Measurements from ENCODE around the gene APOA5.
"Not testable (repeated sequence)": the region's sequence is repeated elsewhere in the genome, so short reads cannot be mapped to it uniquely, and the experiment has no call there.

APOA5 gene

GRCh38 chr11:116827461-116827860 is 35.8 kb upstream of the APOA5 start:
- DNase-seq (ENCODE audit: low read depth in 2 of 2) = no peak

GRCh38 chr11:116826751-116827431 is 35.2 kb upstream of the APOA5 start:
- DNase-seq (ENCODE audit: low read depth in 2 of 2) = no peak

DNA sequence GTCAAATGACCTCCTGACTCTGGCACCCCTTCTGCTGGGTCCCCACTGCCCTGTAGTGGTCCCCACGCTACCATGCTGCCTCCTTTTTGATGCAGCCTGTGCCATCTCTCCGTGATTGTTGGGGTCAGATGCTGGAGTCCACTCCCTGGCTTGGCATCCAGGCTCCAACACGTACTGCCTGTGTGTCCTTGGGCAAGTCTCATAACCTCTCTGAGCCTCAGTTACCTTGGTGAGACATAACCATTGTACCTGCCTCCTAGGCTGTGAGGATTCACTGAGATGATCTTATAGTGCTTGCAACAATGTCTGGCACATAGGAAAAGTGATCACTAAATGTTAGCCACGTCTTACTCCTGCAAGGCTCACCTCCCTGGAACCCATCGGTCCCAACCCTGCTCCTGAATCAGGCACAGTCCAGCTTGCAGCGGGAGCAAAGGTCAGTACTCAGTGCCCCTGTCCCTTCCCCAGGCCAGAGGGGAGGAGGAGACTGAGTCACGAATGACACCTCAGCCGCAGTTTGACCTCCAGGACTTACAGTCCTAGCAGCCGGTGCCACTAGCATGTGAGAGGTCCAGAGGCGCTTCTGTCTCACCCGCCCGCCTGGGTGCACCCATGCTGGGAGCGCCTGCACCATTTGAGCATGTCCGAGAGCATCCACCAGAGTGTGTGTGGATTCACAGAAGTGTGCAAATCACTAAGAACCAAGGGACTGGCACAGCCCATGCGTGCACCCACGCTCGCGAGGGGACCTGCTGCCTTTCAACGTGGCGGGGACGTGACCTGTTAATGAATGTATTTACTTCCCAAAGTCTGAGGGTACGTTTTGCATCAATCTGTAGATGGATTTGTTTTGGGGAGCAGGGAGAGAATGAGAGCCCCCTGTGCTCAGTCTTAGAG is 34.4 kb upstream of the APOA5 start:
- no peak for DNase-seq (ENCODE audit: low read depth in 2 of 2)

- no peak for DNase-seq (ENCODE audit: low read depth in 2 of 2)
Measured at GRCh38 chr11:116825434-116825833, 33.8 kb upstream of the APOA5 start.

DNA sequence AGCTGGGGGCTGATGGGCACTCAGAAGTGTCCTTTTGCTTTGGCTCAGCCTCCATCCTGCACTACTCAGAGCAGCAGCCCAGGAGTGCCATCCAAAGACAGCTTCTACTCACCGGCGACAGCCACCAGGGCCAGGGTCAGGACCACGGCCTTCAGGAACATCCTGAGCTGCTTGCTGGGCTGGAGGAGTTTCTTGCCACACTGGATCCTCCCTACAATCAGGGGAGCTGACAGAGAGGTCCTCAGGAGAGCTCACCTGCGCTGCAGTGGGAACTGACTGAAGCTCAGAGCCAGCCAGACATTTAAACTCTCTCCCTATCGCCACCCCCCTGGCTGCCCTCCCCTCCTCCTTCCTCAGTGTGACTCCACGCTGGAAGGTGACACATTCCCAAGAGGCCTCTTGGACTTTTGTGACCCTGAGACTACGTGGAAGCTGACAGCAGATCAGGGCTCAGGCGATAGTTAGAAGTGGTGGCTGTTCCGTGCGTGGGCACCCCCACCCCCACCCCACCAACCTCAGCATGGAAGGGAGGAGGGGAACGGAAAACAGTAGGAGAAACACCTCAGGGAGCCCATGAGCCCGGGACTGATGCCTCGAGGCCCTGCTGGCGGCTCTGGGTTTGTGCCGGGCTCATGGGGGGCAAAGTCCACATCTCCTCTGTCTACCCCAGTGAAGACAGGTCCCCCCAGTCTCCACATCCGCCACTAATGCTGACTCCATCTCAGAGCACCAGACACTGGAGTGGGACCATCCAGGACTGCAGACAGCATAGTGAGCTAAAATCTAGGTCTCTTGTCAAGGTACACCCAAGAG is 31.6 kb upstream of the APOA5 start, which contains the start of gene APOA4:
APOA4 (minus strand) TSS at position 274 of the 813 bp plus-strand sequence; CDS start at position 161, 113 bp downstream.
- DNase-seq (ENCODE audit: low read depth in 2 of 2) = no peak

- DNase-seq (ENCODE audit: low read depth in 2 of 2) = no peak
Measured at GRCh38 chr11:116822575-116822974, 30.9 kb upstream of the APOA5 start.

GRCh38 chr11:116821050-116821918 is 29.6 kb upstream of the APOA5 start:
- DNase-seq (ENCODE audit: low read depth in 2 of 2) = no peak

DNA sequence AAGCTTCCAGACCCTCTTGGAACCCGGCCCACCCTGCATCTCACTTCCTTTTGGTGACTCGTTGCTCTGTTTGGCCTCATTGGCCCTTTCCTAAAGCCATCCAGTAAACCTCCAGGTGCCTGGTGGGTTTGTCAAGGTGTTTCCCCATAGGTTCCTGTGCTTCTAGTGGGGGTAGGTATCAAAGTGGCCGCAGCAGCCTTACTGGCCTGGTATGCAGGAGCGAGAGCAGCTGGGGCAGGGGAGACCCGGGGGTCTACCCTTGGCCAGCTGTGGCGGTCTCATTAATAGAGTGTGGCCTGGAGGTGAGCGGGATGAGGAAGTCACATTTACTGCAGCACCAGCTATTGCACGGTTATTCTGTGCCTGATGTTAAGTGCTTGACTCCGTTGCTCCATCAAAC is 27.4 kb upstream of the APOA5 start:
- no peak for DNase-seq (ENCODE audit: low read depth in 2 of 2)

- DNase-seq (ENCODE audit: low read depth in 2 of 2) = no peak
Measured at GRCh38 chr11:116814502-116814901, 22.8 kb upstream of the APOA5 start.

GRCh38 chr11:116813781-116814471 is 22.2 kb upstream of the APOA5 start:
- no peak for DNase-seq (ENCODE audit: low read depth in 2 of 2)

DNA sequence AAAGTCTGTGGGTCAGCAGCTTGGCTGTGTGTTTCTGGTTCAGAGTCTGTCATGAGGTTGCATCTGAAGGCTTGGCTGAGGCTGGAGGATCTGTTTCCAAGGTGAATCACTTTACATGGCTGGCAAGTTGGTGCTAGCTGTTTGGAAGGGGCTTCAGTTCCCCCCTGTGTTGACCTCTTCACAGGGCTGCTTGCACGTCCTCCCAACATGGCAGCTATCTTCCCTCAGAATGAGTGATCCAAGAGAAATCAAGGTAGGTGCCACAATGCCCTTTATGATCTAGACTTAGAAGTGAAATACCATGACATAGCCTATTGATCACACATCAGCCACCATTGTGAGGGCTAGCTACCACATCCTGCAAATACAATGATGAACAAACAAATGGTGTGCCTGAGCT is 21.5 kb upstream of the APOA5 start:
- no peak for DNase-seq (ENCODE audit: low read depth in 2 of 2)

DNA sequence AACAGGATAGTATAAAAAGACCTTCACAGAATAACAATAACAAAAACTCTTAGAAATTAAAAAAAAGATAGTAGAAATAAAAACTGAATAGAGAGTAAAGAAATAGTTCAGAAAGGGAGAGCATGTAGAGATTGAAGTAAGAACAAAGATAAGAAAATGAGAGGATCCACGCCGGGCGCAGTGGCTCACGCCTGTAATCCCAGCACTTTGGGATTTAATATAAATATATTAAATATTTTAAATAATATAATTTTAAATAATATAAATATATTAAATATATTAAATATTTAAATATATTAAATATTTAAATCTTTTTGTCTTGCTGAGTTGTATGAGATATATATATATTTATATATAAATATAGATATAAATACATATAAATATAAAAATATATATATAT is 20.4 kb upstream of the APOA5 start:
- no peak for DNase-seq (ENCODE audit: low read depth in 2 of 2)

DNA sequence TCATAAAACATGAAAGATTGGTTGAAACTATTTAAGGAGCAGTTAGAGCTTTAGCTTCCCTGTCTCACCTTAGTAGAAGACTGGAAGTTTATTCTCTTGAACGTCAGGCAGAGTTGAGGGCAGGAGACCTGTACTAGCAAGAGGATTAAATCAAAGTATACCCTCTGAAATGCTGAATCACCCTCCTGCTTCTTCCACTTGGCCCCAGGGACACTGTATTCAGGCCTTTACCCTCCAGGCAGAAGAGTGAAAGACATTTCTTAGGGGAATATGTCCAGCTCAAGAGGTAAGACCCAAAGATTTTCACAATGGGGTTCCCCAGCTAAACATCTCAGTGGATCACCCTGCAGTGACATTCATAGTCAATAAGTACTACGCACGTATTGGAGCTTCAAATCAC is 19.5 kb upstream of the APOA5 start:
- DNase-seq (ENCODE audit: low read depth in 2 of 2) = no peak

GRCh38 chr11:116808262-116809175 is 16.8 kb upstream of the APOA5 start:
- no peak for DNase-seq (ENCODE audit: low read depth in 2 of 2)

DNA sequence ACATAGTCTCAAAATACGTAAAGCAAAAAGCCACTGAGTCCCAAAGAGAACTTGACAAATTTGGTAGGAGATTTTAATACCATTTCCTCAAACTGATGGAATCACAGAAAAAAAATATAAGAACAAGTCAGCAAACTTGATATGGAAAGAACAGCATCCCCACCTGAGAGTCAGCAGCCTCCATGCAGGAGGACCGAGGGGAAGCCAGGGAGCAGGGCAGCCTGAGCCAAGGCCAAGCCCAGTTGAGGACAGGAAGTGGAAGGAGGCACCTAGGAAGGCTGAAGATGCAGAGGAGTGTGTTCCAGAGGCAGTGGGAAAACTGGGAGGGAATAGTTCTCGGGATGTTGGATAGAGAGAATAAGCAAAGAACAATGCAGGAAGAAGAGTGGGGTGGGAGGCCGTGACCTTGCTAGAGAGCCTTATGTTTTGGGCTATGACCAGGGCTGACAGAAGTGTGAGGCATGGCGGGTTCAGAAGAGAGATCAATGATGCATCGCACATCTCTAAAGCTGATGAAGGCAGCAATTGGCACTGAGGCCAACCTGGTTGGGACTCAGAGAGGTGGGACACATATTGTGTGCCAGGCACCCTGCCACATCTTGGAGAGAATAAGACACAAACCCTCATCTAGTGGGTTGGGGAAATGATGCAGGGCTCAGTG is 16.1 kb upstream of the APOA5 start:
- no peak for DNase-seq (ENCODE audit: low read depth in 2 of 2)

DNA sequence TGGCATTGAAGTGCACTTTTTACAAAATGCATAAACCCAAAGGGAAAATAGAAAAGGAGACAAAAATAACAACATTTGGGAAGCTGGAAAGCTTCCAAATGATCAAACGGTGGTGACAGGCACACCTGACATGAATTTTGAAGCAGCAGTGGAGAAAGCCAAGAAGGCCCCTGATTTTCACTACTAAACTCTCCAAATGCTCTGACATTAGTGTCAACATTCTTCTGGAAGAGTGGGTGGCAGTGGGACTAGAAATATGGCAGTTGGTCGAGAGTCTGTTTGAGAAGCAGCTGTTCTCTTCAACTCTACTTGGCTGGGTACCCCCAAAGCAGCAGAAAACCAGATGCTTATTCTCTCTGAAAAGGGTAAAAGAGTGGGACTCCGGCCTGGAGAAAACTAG is 12.3 kb upstream of the APOA5 start:
- no peak for DNase-seq (ENCODE audit: low read depth in 2 of 2)

DNA sequence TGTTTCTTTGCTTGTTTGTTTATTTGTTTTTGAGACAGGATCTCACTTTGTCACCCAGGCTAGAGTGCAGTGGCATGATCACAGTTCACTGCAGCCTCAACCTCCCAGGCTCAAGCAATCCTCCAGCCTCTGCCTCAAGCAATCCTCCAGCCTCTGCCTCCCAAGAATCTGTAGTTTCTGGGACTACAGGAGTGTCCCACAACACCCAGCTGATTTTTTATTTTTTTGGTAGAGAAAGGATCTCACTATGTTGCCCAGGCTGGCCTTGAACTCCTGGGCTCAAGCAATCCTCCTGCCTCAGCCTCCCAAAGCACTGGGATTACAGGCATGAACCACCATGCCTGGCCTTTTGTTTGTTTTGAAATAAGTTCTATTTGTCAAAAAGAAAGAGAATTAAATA is 10.0 kb upstream of the APOA5 start:
- DNase-seq (ENCODE audit: low read depth in 2 of 2) = not testable (repeated sequence)

DNA sequence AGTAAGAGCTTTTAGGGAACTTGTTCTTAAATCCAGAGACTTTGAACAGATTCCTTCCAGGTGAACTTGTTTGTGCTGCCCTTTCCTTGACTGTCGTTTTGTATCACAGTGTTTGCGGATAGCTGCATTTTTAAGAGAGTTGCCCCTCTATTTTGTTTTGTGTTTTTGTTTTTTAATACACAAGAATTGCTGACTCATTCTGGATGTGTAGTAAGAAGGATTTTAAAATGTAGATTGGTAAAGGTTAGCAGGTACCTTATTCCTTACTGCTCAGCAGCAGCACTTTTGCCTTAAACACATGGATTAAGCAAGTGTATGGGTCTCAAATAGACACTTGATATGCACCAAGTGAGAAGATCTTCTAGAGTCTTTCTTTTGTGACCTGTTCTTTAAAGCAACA is 8.9 kb upstream of the APOA5 start:
- no peak for DNase-seq (ENCODE audit: low read depth in 2 of 2)

- no peak for DNase-seq (ENCODE audit: low read depth in 2 of 2)
Measured at GRCh38 chr11:116798368-116798767, 6.7 kb upstream of the APOA5 start.

Measured in stimulated activated CD4-positive, alpha-beta T cell treated with anti-CD3 and anti-CD28 coated beads, Interleukin-1b, Interleukin-23, amount 100 ng/mL, for 4 hours (primary cell).